Thoracic aorta (tissue), 2 donors: Measurements from ENCODE around the gene SSPN. TPM values are rescaled to one million over a fixed set of nuclear protein-coding genes. Genes with fewer than 3 reads are reported as not detected.

Experiments used
- ATAC-seq: fragments of 150-250 bp; one replicate; pipeline ENCODE4 v1.8.0; 2017; ENCODE audit warnings: low read depth; ENCODE audit not compliant: insufficient number of reproducible peaks, low FRiP score
- DNase-seq: peaks from one replicate; pipeline ENCODE4 v3.0.0-alpha.2; 2020; ENCODE audit warnings: low spot score
- H3K27ac ChIP-seq, 2 donors: fragments of 200-600 bp; sonication (generic); 1 replicate in 1 of 2; 2 replicates in 1 of 2; pipeline ENCODE4 v1.5.1; 2016; ENCODE audit warnings: mild to moderate bottlenecking in 2 of 2, moderate library complexity in 2 of 2
- H3K27me3 ChIP-seq: fragments of 200-600 bp; sonication (generic); replicated peaks from 2 replicates; pipeline ENCODE4 v1.6.0; 2016; ENCODE audit warnings: mild to moderate bottlenecking; ENCODE audit not compliant: insufficient read depth
- H3K36me3 ChIP-seq: fragments of 200-600 bp; sonication (generic); one replicate; pipeline ENCODE4 v1.5.1; 2016
- H3K4me1 ChIP-seq, 2 donors: fragments of 200-600 bp; sonication (generic); 1 replicate in 1 of 2; 2 replicates in 1 of 2; pipeline versions ENCODE4 v1.5.1 to v1.6.0; 2016; ENCODE audit warnings: low read depth in 2 of 2, mild to moderate bottlenecking in 1 of 2; ENCODE audit not compliant: control insufficient read depth in 1 of 2
- H3K4me3 ChIP-seq: fragments of 200-600 bp; sonication (generic); 2 replicates; pipeline ENCODE4 v1.5.1; 2016; ENCODE audit warnings: mild to moderate bottlenecking
- H3K9me3 ChIP-seq: fragments of 200-600 bp; sonication (generic); 2 replicates; pipeline ENCODE4 v1.5.1; 2016
- CTCF ChIP-seq: fragments of 200-600 bp; sonication (generic); IDR thresholded peaks from one replicate; pipeline ENCODE4 v1.5.1; 2019; ENCODE audit warnings: antibody characterized with exemption
- total RNA-seq, 2 donors: library from RNA; depleted of rRNA; stranded (reverse); fragments of >200 nt; gene quantifications; one replicate each; pipeline versions ENCODE4 v1.1.0 to v1.2.3, GENCODE V29; 2016

Gene SSPN
- total RNA-seq, 2 donors from 2014 or later: 36.7 to 50.9 TPM

- Histone ChIP-seq H3K36me3 (no peaks in the 10 kb centered on the region), H3K9me3 (no peaks in the 10 kb centered on the region), H3K4me1 (no peaks in the 10 kb centered on the region), H3K27me3 (no peaks in the 10 kb centered on the region), H3K27ac (no peak overlapping the region), H3K4me3 (no peak overlapping the region)
- no peak for TF ChIP-seq CTCF
- ATAC-seq (no peak), DNase-seq (no peak)
Observed at GRCh38 chr12:26162905-26163304, 32.5 kb upstream of the SSPN start.

- TF ChIP-seq CTCF: no peak
- Histone ChIP-seq H3K4me1 (no peaks in the 10 kb centered on the region), H3K27ac (no peak overlapping the region), H3K36me3 (no peaks in the 10 kb centered on the region), H3K4me3 (no peak overlapping the region), H3K27me3 (no peaks in the 10 kb centered on the region), H3K9me3 (no peaks in the 10 kb centered on the region)
- DNase-seq: no peak
- ATAC-seq: no peak
Observed at GRCh38 chr12:26164118-26164517, 31.3 kb upstream of the SSPN start.

- Histone ChIP-seq H3K36me3 (no peaks in the 10 kb centered on the region), H3K27ac (no peak overlapping the region), H3K27me3 (no peaks in the 10 kb centered on the region), H3K9me3 (no peaks in the 10 kb centered on the region), H3K4me3 (no peak overlapping the region), H3K4me1 (no peaks in the 10 kb centered on the region)
- DNase-seq (no peak), ATAC-seq (no peak)
- TF ChIP-seq CTCF: no peak
Observed at GRCh38 chr12:26172013-26172412, 23.4 kb upstream of the SSPN start.

GRCh38 chr12:26172539-26172938 is 22.8 kb upstream of the SSPN start:
- H3K27me3 ChIP-seq: no peaks in the 10 kb centered on the region
- ATAC-seq (no peak), DNase-seq (no peak)
- no peak for TF ChIP-seq CTCF
- no peak overlapping the region for H3K27ac ChIP-seq
- no peak overlapping the region for H3K4me3 ChIP-seq
- no peaks in the 10 kb centered on the region for H3K36me3 ChIP-seq
- H3K9me3 ChIP-seq: no peaks in the 10 kb centered on the region
- no peaks in the 10 kb centered on the region for H3K4me1 ChIP-seq

- ATAC-seq (no peak), DNase-seq (no peak)
- Histone ChIP-seq H3K4me1 (no peaks in the 10 kb centered on the region), H3K27me3 (no peaks in the 10 kb centered on the region), H3K9me3 (no peaks in the 10 kb centered on the region), H3K27ac (no peak overlapping the region), H3K4me3 (no peak overlapping the region), H3K36me3 (no peaks in the 10 kb centered on the region)
- no peak for TF ChIP-seq CTCF
Observed at GRCh38 chr12:26172946-26173552, 22.3 kb upstream of the SSPN start.
